Vagina (tissue), 2 donors: Measurements from ENCODE around the gene FCN1. TPM values are rescaled to one million over a fixed set of nuclear protein-coding genes. Genes with fewer than 3 reads are reported as not detected.

Experiments used
- DNase-seq, 2 donors: peaks; one replicate each; pipeline ENCODE4 v3.0.0-alpha.2; 2017; ENCODE audit errors: extremely low spot score in 2 of 2
- H3K27ac ChIP-seq: fragments of 200-600 bp; sonication (generic); one replicate; pipeline ENCODE4 v1.5.1; 2019
- H3K27me3 ChIP-seq: fragments of 200-600 bp; sonication (generic); one replicate; pipeline ENCODE4 v1.5.1; 2019
- H3K36me3 ChIP-seq, 2 donors: fragments of 200-600 bp; sonication (generic); one replicate each; pipeline ENCODE4 v1.5.1; 2017 to 2019
- H3K4me1 ChIP-seq: fragments of 200-600 bp; sonication (generic); one replicate; pipeline ENCODE4 v1.5.1; 2019
- H3K4me3 ChIP-seq, 2 donors: fragments of 200-600 bp; sonication (generic); 1 replicate in 1 of 2; 2 replicates in 1 of 2; pipeline ENCODE4 v1.5.1; 2016 to 2019
- H3K9me3 ChIP-seq: fragments of 200-600 bp; sonication (generic); one replicate; pipeline ENCODE4 v1.5.1; 2019
- POLR2A ChIP-seq, 2 donors: fragments of 450-650 bp; IDR thresholded peaks; one replicate each; pipeline ENCODE4 v1.6.1; 2017; ENCODE audit warnings: antibody characterized with exemption in 2 of 2, mild to moderate bottlenecking in 2 of 2, moderate library complexity in 2 of 2
- POLR2AphosphoS5 ChIP-seq, 2 donors: sonication (generic); formaldehyde crosslinking; IDR thresholded peaks; one replicate each; pipeline ENCODE4 v1.9.0; 2017; ENCODE audit warnings: antibody characterized with exemption in 2 of 2, mild to moderate bottlenecking in 2 of 2, low read depth in 1 of 2; ENCODE audit not compliant: insufficient read depth in 1 of 2
- intact Hi-C: fragments of 100-400 bp; cut with DNase I; formaldehyde crosslinking; loops from one replicate; pipeline ENCODE4 v1.15.1; 2023
- total RNA-seq: library from RNA; depleted of rRNA; stranded (reverse); fragments of >200 nt; gene quantifications from one replicate; pipeline ENCODE4 v1.2.3, GENCODE V29; 2016
- TF ChIP-seq, protein P1 (sequence below), 3 experiments: fragments of 450-650 bp in 2 of 3; fragments of 200-600 bp in 1 of 3; sonication (generic) in 1 of 3; IDR thresholded peaks; one replicate each; pipeline ENCODE4 v1.5.1; 2017 to 2019; ENCODE audit warnings: antibody characterized with exemption in 3 of 3, mild to moderate bottlenecking in 2 of 3, moderate library complexity in 2 of 3

FCN1 gene
- total RNA-seq, 1 donor from 2014 or later, result 1.7 TPM

DNA sequence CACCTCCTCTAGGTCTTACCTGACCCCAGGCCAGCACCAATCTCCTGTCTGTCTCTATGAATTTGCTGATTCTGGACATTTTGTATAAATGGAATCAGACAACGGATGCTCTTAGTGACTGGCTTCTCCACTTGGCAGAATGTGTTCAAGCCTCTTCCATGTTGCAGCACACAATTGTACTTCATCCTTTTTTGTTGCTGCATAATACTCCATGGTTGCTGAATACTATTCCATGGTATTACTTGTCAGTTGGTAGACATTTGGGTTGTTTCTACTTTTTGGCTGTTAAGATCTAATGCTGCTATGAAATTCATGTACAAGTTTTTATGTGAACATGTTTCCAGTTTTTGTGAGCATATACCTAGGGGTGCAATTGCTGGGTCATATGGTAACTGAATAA, 34.3 kb upstream of the FCN1 start:
- Histone ChIP-seq H3K4me1 (no peaks in the 10 kb centered on the region), H3K27me3 (no peaks in the 10 kb centered on the region), H3K4me3 (no peak overlapping the region), H3K9me3 (no peaks in the 10 kb centered on the region), H3K36me3 (no peaks in the 10 kb centered on the region), H3K27ac (no peak overlapping the region)
- DNase-seq, result no peak
- intact Hi-C loops, result no loop called here
- TF ChIP-seq, protein P1, sequence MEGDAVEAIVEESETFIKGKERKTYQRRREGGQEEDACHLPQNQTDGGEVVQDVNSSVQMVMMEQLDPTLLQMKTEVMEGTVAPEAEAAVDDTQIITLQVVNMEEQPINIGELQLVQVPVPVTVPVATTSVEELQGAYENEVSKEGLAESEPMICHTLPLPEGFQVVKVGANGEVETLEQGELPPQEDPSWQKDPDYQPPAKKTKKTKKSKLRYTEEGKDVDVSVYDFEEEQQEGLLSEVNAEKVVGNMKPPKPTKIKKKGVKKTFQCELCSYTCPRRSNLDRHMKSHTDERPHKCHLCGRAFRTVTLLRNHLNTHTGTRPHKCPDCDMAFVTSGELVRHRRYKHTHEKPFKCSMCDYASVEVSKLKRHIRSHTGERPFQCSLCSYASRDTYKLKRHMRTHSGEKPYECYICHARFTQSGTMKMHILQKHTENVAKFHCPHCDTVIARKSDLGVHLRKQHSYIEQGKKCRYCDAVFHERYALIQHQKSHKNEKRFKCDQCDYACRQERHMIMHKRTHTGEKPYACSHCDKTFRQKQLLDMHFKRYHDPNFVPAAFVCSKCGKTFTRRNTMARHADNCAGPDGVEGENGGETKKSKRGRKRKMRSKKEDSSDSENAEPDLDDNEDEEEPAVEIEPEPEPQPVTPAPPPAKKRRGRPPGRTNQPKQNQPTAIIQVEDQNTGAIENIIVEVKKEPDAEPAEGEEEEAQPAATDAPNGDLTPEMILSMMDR (IDR thresholded peaks at IDR 0.05), result no peak
- TF ChIP-seq POLR2A (IDR thresholded peaks at IDR 0.05) (no peak), POLR2AphosphoS5 (IDR thresholded peaks at IDR 0.05; ENCODE audit: insufficient read depth in 1 of 2, low read depth in 1 of 2) (no peak)

DNA sequence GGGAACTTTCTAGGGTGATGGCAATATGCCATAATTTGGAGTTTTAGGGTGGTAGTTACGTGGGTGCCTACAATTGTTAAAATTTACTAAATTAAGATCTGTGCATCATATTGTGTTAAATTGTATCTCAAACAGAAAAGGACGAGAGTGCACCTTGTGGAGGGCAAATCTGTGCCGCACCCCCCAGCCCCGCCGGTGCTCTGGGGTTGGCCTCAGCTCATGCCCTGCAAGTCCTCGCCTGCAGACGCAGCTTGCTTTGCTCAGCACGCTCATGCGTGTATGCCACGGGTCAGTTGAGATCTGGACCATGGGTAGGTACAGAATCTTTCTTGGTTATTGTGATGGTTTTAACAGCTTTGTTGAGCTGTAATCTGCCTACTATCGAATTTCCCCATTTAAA, 33.7 kb upstream of the FCN1 start:
- Histone ChIP-seq H3K4me3 (no peak overlapping the region), H3K27me3 (no peaks in the 10 kb centered on the region), H3K27ac (no peak overlapping the region), H3K9me3 (no peaks in the 10 kb centered on the region), H3K36me3 (no peaks in the 10 kb centered on the region), H3K4me1 (no peaks in the 10 kb centered on the region)
- DNase-seq, result no peak
- intact Hi-C loops, result no loop called here
- TF ChIP-seq, protein P1 (IDR thresholded peaks at IDR 0.05), result no peak
- TF ChIP-seq POLR2AphosphoS5 (IDR thresholded peaks at IDR 0.05; ENCODE audit: insufficient read depth in 1 of 2, low read depth in 1 of 2) (no peak), POLR2A (IDR thresholded peaks at IDR 0.05) (no peak)

DNA sequence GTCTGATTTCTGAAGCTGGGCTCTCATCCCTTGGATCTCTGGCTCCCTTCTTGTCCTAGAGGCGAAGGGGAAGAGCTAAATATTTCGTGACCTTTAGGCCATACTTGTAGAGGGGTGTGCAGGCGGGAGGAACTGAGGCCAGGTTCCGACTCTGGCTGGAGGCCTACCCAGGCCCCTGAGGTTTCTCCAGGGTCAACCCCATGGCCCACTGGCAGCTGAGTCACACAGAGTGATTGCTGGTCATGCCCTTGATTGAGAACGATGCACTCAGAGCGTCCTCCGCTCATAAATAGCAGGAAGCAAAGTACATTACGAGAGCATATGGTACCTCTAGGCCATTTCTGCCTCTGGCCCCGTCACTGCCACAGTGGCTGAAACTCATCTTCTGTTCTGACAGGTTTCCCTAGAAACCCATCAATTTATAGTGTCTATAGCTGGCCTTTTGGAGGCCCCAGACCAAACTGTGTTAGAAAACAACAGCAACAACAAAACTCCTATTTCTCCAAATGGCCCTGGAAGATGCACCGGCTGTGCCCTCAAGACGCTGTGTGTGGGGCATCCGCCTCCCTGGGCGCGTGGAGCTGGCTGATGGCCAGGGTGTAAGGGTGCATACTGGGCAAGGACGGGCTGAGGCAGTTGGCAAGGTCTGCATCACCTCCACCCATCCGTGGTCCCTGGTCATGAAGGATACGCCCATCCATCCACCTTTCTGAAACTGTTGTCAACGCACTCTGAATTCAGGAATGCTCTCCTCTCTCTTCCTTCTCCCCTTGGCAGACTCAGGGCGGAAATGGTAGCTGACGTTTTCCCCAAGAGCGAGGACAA, 32.9 kb upstream of the FCN1 start:
- intact Hi-C loops, result no loop called here
- Histone ChIP-seq H3K27ac (no peak overlapping the region), H3K27me3 (no peaks in the 10 kb centered on the region), H3K4me1 (no peaks in the 10 kb centered on the region), H3K9me3 (no peaks in the 10 kb centered on the region), H3K36me3 (no peaks in the 10 kb centered on the region), H3K4me3 (no peak overlapping the region)
- TF ChIP-seq POLR2AphosphoS5 (IDR thresholded peaks at IDR 0.05; ENCODE audit: insufficient read depth in 1 of 2, low read depth in 1 of 2) (no peak), POLR2A (IDR thresholded peaks at IDR 0.05) (no peak)
- TF ChIP-seq, protein P1 (IDR thresholded peaks at IDR 0.05), result no peak
- DNase-seq, result no peak

DNA sequence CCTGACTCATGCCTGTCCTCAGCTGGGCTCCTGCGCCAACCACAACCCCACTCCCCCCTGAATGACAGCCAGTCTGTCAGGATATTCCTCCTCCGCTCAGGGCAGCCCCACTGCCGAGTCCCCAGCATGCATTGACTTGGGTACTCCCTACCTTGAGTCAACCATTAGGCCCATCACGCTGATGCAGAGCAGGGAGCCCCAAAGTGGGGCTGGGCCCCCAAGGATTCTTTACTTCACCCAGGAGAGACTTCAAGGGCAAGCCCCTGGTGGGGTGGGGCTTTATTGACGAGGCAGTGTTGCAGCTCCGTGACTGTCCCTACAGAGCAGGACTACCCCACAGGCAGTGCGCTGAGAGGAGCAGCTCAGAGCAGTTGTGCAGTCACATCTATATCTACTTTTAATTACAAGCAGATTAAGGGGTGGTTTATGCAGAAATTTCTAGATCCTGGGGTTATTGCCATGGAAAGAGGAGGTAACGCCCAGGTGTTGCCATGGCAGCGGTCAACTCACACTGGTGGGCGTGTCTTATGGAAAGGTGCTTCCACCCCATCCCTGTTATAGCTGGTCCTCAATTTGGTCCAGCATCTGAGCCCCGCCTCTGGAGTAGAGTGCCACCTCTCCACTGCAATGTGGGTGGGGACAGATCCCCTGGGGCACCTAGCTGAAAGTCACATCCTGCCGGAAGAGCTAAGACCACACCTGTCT, 32.1 kb upstream of the FCN1 start:
- intact Hi-C loops, result no loop called here
- no peak overlapping the region for H3K4me3 ChIP-seq
- no peaks in the 10 kb centered on the region for H3K36me3 ChIP-seq
- TF ChIP-seq POLR2AphosphoS5 (IDR thresholded peaks at IDR 0.05; ENCODE audit: insufficient read depth in 1 of 2, low read depth in 1 of 2), result no peak
- TF ChIP-seq POLR2A (IDR thresholded peaks at IDR 0.05), result no peak
- TF ChIP-seq, protein P1 (IDR thresholded peaks at IDR 0.05), result no peak
- H3K9me3 ChIP-seq, result no peaks in the 10 kb centered on the region
- H3K27ac ChIP-seq, result no peak overlapping the region
- peaks cover 2% of the 10 kb centered on the region for H3K4me1 ChIP-seq
- no peaks in the 10 kb centered on the region for H3K27me3 ChIP-seq
- DNase-seq, result no peak

DNA sequence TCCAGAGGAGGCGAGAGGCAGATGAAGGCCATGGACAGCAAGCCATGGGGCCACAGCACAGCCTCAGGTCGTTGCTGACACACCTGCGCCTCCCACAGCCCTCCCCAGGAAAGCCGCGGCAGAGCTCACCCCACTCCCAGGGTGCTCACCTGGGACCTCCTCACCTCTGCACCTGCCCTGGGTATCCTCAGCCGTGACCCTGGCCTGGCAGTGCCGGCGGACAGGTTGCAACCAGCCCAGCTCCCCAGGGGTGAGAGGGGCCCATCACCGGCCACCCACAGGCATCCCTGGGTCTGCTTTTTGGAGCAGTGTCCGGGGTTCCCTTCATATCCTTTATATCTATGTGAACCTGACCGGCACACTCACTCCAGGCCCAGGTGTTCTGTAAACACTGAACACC, 30.4 kb upstream of the FCN1 start:
- intact Hi-C loops, result no loop called here
- Histone ChIP-seq H3K36me3 (no peaks in the 10 kb centered on the region), H3K27me3 (no peaks in the 10 kb centered on the region), H3K9me3 (no peaks in the 10 kb centered on the region), H3K4me3 (no peak overlapping the region), H3K27ac (no peak overlapping the region), H3K4me1 (peaks cover 14% of the 10 kb centered on the region)
- TF ChIP-seq, protein P1 (IDR thresholded peaks at IDR 0.05), result no peak
- TF ChIP-seq POLR2A (IDR thresholded peaks at IDR 0.05) (no peak), POLR2AphosphoS5 (IDR thresholded peaks at IDR 0.05; ENCODE audit: insufficient read depth in 1 of 2, low read depth in 1 of 2) (no peak)
- DNase-seq, result no peak
